ENCODE data around the gene UBE2S. TPM values are rescaled to one million over a fixed set of nuclear protein-coding genes. Genes with fewer than 3 reads are reported as not detected.
"Not testable (repeated sequence)": the region's sequence is repeated elsewhere in the genome, so short reads cannot be mapped to it uniquely, and the experiment has no call there.

The UBE2S gene
- 38.2 and 50.4 TPM in 2 replicates for total RNA-seq

GRCh38 chr19:55407550-55407799, at the start of gene UBE2S:
Gene UBE2S, minus strand, starts transcription at chr19:55407788. Its CDS starts 199 bp downstream, at chr19:55407589.
- Histone ChIP-seq H3K36me3 (ENCODE audit: control insufficient read depth, insufficient read depth, low read length) (peaks cover 13% of the 10 kb centered on the region), H3K4me3 (ENCODE audit: low read depth, low read length) (peak within 1 kb of the TSS; percentile 76)
- not testable (repeated sequence) for FAIRE-seq; DNase-seq (ENCODE audit: low read depth); H3K27me3 ChIP-seq (ENCODE audit: control insufficient read depth, insufficient read depth, low read length)

GRCh38 chr19:55456347-55456746, 48.8 kb upstream of the UBE2S start:
- peaks cover 8% of the 10 kb centered on the region for H3K27me3 ChIP-seq (ENCODE audit: control insufficient read depth, insufficient read depth, low read length)
- no peaks in the 10 kb centered on the region for H3K36me3 ChIP-seq (ENCODE audit: control insufficient read depth, insufficient read depth, low read length)
- no peak for DNase-seq (ENCODE audit: low read depth)
- no peak overlapping the region for H3K4me3 ChIP-seq (ENCODE audit: low read depth, low read length)
- FAIRE-seq = no peak
- TF ChIP-seq CTCF (IDR thresholded peaks at IDR 0.05; ENCODE audit: insufficient read depth, low read length, severe bottlenecking) = no peak

GRCh38 chr19:55455576-55456235, 48.1 kb upstream of the UBE2S start:
- DNase-seq (ENCODE audit: low read depth) = no peak
- no peak for FAIRE-seq
- H3K27me3 ChIP-seq (ENCODE audit: control insufficient read depth, insufficient read depth, low read length) = peaks cover 8% of the 10 kb centered on the region
- no peak overlapping the region for H3K4me3 ChIP-seq (ENCODE audit: low read depth, low read length)
- TF ChIP-seq CTCF (IDR thresholded peaks at IDR 0.05; ENCODE audit: insufficient read depth, low read length, severe bottlenecking) = no peak
- H3K36me3 ChIP-seq (ENCODE audit: control insufficient read depth, insufficient read depth, low read length) = no peaks in the 10 kb centered on the region

GRCh38 chr19:55454787-55455243, 47.2 kb upstream of the UBE2S start:
- Histone ChIP-seq H3K4me3 (ENCODE audit: low read depth, low read length) (no peak overlapping the region), H3K27me3 (ENCODE audit: control insufficient read depth, insufficient read depth, low read length) (peaks cover 10% of the 10 kb centered on the region), H3K36me3 (ENCODE audit: control insufficient read depth, insufficient read depth, low read length) (no peaks in the 10 kb centered on the region)
- FAIRE-seq = no peak
- TF ChIP-seq CTCF (IDR thresholded peaks at IDR 0.05; ENCODE audit: insufficient read depth, low read length, severe bottlenecking) = peak; percentile 67
- DNase-seq (ENCODE audit: low read depth) = no peak

GRCh38 chr19:55453511-55454260, 46.1 kb upstream of the UBE2S start:
- DNase-seq (ENCODE audit: low read depth) (no peak), FAIRE-seq (no peak)
- TF ChIP-seq CTCF (IDR thresholded peaks at IDR 0.05; ENCODE audit: insufficient read depth, low read length, severe bottlenecking) = no peak
- no peaks in the 10 kb centered on the region for H3K36me3 ChIP-seq (ENCODE audit: control insufficient read depth, insufficient read depth, low read length)
- no peak overlapping the region for H3K4me3 ChIP-seq (ENCODE audit: low read depth, low read length)
- peaks cover 13% of the 10 kb centered on the region for H3K27me3 ChIP-seq (ENCODE audit: control insufficient read depth, insufficient read depth, low read length)

GRCh38 chr19:55452749-55453346, 45.3 kb upstream of the UBE2S start:
- H3K4me3 ChIP-seq (ENCODE audit: low read depth, low read length) = no peak overlapping the region
- FAIRE-seq = no peak
- peak; percentile 31 for DNase-seq (ENCODE audit: low read depth)
- H3K27me3 ChIP-seq (ENCODE audit: control insufficient read depth, insufficient read depth, low read length) = peaks cover 13% of the 10 kb centered on the region
- no peak for TF ChIP-seq CTCF (IDR thresholded peaks at IDR 0.05; ENCODE audit: insufficient read depth, low read length, severe bottlenecking)
- no peaks in the 10 kb centered on the region for H3K36me3 ChIP-seq (ENCODE audit: control insufficient read depth, insufficient read depth, low read length)
